Colonic mucosa (tissue), 4 donors: ENCODE data around the gene SOX1. TPM values are rescaled to one million over a fixed set of nuclear protein-coding genes. Genes with fewer than 3 reads are reported as not detected.

ENCODE experiments used
- DNase-seq: peaks from one replicate; pipeline ENCODE4 v3.0.0-alpha.2; 2020
- H3K27ac ChIP-seq: fragments of 200-600 bp; one replicate; pipeline ENCODE4 v1.8.0; 2021
- H3K27me3 ChIP-seq: fragments of 200-600 bp; one replicate; pipeline ENCODE4 v1.8.0; 2021
- H3K36me3 ChIP-seq: fragments of 200-600 bp; one replicate; pipeline ENCODE4 v1.8.0; 2021
- H3K4me1 ChIP-seq: fragments of 200-600 bp; one replicate; pipeline ENCODE4 v1.8.0; 2021; ENCODE audit warnings: mild to moderate bottlenecking
- H3K4me3 ChIP-seq: fragments of 200-600 bp; one replicate; pipeline ENCODE4 v1.8.0; 2021
- H3K9ac ChIP-seq, 2 donors: one replicate each; pipeline ENCODE4 v1.7.0; 2013; ENCODE audit warnings: control low read depth in 2 of 2, low read depth in 2 of 2, low read length in 2 of 2
- H3K9me3 ChIP-seq: fragments of 200-600 bp; one replicate; pipeline ENCODE4 v1.8.0; 2021
- intact Hi-C: fragments of 100-400 bp; cut with DNase I; formaldehyde crosslinking; loops from one replicate; pipeline ENCODE4 v1.14.1; 2022
- total RNA-seq, 2 donors: library from RNA; stranded (reverse); fragmentation: NEBNext Ultra II Directional in 1 of 2; extraction: Animal tissue kit (Norgen Biotek cat#: 25700) in 1 of 2; gene quantifications; one replicate each; pipeline ENCODE4 v1.2.1, GENCODE V29; 2021
- TF ChIP-seq, protein P1 (sequence below): fragments of 200-600 bp; IDR thresholded peaks from one replicate; pipeline ENCODE4 v1.8.0; 2022; ENCODE audit warnings: antibody characterized with exemption, mild to moderate bottlenecking
- donor health status: healthy.
- donor health status: DM: no; HTN: no; CAD: no.
- donor health status: DM: no; HTN: no; CAD: no.

SOX1 gene
- total RNA-seq, 2 donors from 2014 or later = not detected

DNA sequence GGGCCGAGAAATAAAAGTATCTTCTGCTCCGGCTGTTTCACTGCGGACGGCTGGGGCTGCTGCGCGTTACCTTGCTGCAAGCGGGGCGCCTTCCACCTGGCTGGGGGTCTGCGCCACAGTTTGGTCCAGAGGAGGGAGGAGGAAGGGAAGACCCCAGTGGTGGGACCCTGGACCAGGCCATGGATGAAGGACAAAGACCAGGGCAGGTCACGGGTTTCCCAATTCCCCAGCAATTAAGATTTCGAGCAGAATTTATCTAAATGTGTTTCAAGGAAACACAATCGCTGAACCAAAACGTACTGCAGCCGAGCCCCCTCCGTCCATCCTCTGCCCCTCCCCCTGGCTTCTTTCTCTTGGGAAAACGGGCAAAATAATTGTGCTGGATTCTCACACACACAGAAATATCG lies 2.9 kb downstream of the SOX1 start:
- Histone ChIP-seq H3K9me3 (no peaks in the 10 kb centered on the region), H3K27ac (no peak overlapping the region), H3K4me1 (no peaks in the 10 kb centered on the region), H3K9ac (no peak overlapping the region), H3K36me3 (no peaks in the 10 kb centered on the region), H3K4me3 (no peak overlapping the region), H3K27me3 (peaks cover 82% of the 10 kb centered on the region)
- DNase-seq = no peak
- TF ChIP-seq, protein P1, sequence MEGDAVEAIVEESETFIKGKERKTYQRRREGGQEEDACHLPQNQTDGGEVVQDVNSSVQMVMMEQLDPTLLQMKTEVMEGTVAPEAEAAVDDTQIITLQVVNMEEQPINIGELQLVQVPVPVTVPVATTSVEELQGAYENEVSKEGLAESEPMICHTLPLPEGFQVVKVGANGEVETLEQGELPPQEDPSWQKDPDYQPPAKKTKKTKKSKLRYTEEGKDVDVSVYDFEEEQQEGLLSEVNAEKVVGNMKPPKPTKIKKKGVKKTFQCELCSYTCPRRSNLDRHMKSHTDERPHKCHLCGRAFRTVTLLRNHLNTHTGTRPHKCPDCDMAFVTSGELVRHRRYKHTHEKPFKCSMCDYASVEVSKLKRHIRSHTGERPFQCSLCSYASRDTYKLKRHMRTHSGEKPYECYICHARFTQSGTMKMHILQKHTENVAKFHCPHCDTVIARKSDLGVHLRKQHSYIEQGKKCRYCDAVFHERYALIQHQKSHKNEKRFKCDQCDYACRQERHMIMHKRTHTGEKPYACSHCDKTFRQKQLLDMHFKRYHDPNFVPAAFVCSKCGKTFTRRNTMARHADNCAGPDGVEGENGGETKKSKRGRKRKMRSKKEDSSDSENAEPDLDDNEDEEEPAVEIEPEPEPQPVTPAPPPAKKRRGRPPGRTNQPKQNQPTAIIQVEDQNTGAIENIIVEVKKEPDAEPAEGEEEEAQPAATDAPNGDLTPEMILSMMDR = no peak
- intact Hi-C loops = loop anchor here (10.0 kb wide), 1 partner anchor 375 kb away; no protein-coding TSS in a partner anchor

GRCh38 chr13:112071102-112071722 lies 4.3 kb downstream of the SOX1 start:
- no peak overlapping the region for H3K9ac ChIP-seq
- no peaks in the 10 kb centered on the region for H3K4me1 ChIP-seq
- no peak overlapping the region for H3K4me3 ChIP-seq
- H3K27me3 ChIP-seq = peaks cover 84% of the 10 kb centered on the region
- H3K9me3 ChIP-seq = no peaks in the 10 kb centered on the region
- DNase-seq = no peak
- H3K27ac ChIP-seq = no peak overlapping the region
- TF ChIP-seq, protein P1 = no peak
- intact Hi-C loops = no loop called here
- no peaks in the 10 kb centered on the region for H3K36me3 ChIP-seq

DNA sequence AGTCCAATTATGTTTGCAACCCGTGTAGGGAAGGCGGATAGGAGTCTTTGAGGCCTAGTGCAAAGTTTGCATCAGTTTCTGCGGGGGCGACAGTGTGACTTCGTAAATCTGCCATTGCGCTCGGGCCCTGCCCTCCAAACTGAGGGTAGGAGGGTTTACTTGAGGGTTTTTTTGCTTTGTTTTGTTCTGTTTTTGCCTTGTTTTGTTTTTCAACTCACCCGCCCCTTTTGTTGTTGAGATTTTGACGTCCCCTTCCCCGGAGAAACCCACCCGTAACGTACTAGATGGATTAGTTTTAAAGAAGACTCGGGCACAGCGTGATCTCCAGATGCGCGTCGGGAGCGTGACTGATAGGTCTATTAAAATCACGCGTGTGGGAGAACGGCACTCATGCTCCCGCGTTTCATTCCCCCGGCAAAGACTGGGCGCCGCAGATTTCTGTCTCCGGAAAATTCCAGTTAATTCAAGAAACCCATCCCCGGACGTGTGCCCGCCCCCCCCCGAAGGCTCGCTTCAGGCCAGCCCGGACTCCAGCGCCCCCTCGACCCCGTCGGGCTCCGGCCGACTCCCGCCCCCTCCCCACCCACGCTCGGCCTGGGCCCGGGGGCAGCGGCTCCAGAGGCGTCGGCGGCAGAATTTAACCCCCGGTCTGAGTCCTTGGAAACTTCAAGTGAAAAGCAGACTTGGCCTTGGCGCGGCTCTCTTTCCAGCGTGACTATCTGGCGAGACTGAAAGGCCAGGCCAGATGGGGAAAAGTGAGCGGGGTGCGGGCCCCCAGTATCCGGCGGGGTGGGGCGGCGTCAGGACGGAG lies 5.0 kb downstream of the SOX1 start:
- TF ChIP-seq, protein P1 = no peak
- intact Hi-C loops = no loop called here
- no peak overlapping the region for H3K27ac ChIP-seq
- no peaks in the 10 kb centered on the region for H3K9me3 ChIP-seq
- H3K36me3 ChIP-seq = no peaks in the 10 kb centered on the region
- H3K4me1 ChIP-seq = no peaks in the 10 kb centered on the region
- H3K9ac ChIP-seq = no peak overlapping the region
- H3K27me3 ChIP-seq = peaks cover 81% of the 10 kb centered on the region
- no peak overlapping the region for H3K4me3 ChIP-seq
- no peak for DNase-seq

- Histone ChIP-seq H3K27ac (no peak overlapping the region), H3K36me3 (no peaks in the 10 kb centered on the region), H3K27me3 (peaks cover 78% of the 10 kb centered on the region), H3K9ac (no peak overlapping the region), H3K4me1 (no peaks in the 10 kb centered on the region), H3K9me3 (no peaks in the 10 kb centered on the region), H3K4me3 (no peak overlapping the region)
- intact Hi-C loops = no loop called here
- TF ChIP-seq, protein P1 = no peak
- DNase-seq = no peak
Observed at GRCh38 chr13:112072534-112073244, 5.7 kb downstream of the SOX1 start.

GRCh38 chr13:112073245-112074138 lies 6.5 kb downstream of the SOX1 start:
- Histone ChIP-seq H3K36me3 (no peaks in the 10 kb centered on the region), H3K9ac (no peak overlapping the region), H3K27me3 (peaks cover 86% of the 10 kb centered on the region), H3K4me1 (no peaks in the 10 kb centered on the region), H3K9me3 (no peaks in the 10 kb centered on the region), H3K27ac (no peak overlapping the region), H3K4me3 (no peak overlapping the region)
- intact Hi-C loops = no loop called here
- DNase-seq = no peak
- TF ChIP-seq, protein P1 = no peak
